Tibial nerve (tissue), 4 donors: ENCODE measurements around the gene PELI2. TPM values are rescaled to one million over a fixed set of nuclear protein-coding genes. Genes with fewer than 3 reads are reported as not detected.
A peak's percentile ranks its signal among the peaks of the same experiment; 100 is the strongest.

Experiments used
- DNase-seq, 2 donors: peaks; one replicate each; pipeline ENCODE4 v3.0.0-alpha.2; 2019; ENCODE audit warnings: low spot score in 2 of 2
- H3K27ac ChIP-seq, 4 donors: fragments of 200-600 bp; sonication (generic) in 3 of 4; one replicate each; pipeline ENCODE4 v1.5.1; 2017 to 2019; ENCODE audit warnings: mild to moderate bottlenecking in 1 of 4
- H3K27me3 ChIP-seq, 2 donors: fragments of 200-600 bp; sonication (generic) in 1 of 2; one replicate each; pipeline versions ENCODE4 v1.5.1 to v1.6.0; 2017 to 2019
- H3K36me3 ChIP-seq, 3 donors: fragments of 200-600 bp; sonication (generic); one replicate each; pipeline ENCODE4 v1.5.1; 2018 to 2019
- H3K4me1 ChIP-seq, 4 donors: fragments of 200-600 bp; sonication (generic) in 3 of 4; one replicate each; pipeline ENCODE4 v1.5.1; 2017 to 2019
- H3K4me3 ChIP-seq, 4 donors: fragments of 200-600 bp; sonication (generic) in 3 of 4; one replicate each; pipeline ENCODE4 v1.5.1; 2017 to 2019; ENCODE audit warnings: mild to moderate bottlenecking in 1 of 4, moderate library complexity in 1 of 4
- H3K9me3 ChIP-seq, 4 donors: fragments of 200-600 bp; sonication (generic) in 3 of 4; one replicate each; pipeline ENCODE4 v1.5.1; 2017 to 2019
- EP300 ChIP-seq, 2 donors: sonication (generic); formaldehyde crosslinking; IDR thresholded peaks; one replicate each; pipeline ENCODE4 v1.6.1; 2017; ENCODE audit warnings: antibody characterized with exemption in 2 of 2, mild to moderate bottlenecking in 1 of 2
- POLR2A ChIP-seq, 2 donors: fragments of 450-650 bp; IDR thresholded peaks; one replicate each; pipeline ENCODE4 v1.6.1; 2017; ENCODE audit warnings: antibody characterized with exemption in 2 of 2, mild to moderate bottlenecking in 2 of 2, moderate library complexity in 2 of 2
- WGBS, 2 donors: methylation state at CpG; one replicate each; pipeline ENCODE4 v1.1.5; 2018; 5-methylcytosine and 5-hydroxymethylcytosine counted together
- total RNA-seq, 4 donors: library from RNA; depleted of rRNA; stranded (reverse); fragments of >200 nt; gene quantifications; one replicate each; pipeline ENCODE4 v1.1.0, GENCODE V29; 2016
- TF ChIP-seq, protein P1 (sequence below), 5 experiments: fragments of 200-600 bp in 3 of 5; fragments of 450-650 bp in 2 of 5; sonication (generic) in 3 of 5; IDR thresholded peaks; one replicate each; pipeline ENCODE4 v1.5.1; 2016 to 2019; ENCODE audit warnings: antibody characterized with exemption in 5 of 5, mild to moderate bottlenecking in 3 of 5, moderate library complexity in 2 of 5

Gene PELI2
- total RNA-seq, 4 donors from 2014 or later, result 20.1 to 42.3 (median 35.1) TPM

GRCh38 chr14:56205881-56206280 lies 87.7 kb downstream of the PELI2 start:
- H3K27me3 ChIP-seq, result no peaks in the 10 kb centered on the region
- TF ChIP-seq, protein P1, sequence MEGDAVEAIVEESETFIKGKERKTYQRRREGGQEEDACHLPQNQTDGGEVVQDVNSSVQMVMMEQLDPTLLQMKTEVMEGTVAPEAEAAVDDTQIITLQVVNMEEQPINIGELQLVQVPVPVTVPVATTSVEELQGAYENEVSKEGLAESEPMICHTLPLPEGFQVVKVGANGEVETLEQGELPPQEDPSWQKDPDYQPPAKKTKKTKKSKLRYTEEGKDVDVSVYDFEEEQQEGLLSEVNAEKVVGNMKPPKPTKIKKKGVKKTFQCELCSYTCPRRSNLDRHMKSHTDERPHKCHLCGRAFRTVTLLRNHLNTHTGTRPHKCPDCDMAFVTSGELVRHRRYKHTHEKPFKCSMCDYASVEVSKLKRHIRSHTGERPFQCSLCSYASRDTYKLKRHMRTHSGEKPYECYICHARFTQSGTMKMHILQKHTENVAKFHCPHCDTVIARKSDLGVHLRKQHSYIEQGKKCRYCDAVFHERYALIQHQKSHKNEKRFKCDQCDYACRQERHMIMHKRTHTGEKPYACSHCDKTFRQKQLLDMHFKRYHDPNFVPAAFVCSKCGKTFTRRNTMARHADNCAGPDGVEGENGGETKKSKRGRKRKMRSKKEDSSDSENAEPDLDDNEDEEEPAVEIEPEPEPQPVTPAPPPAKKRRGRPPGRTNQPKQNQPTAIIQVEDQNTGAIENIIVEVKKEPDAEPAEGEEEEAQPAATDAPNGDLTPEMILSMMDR (IDR thresholded peaks at IDR 0.05), result no peak
- TF ChIP-seq POLR2A (IDR thresholded peaks at IDR 0.05) (no peak), EP300 (IDR thresholded peaks at IDR 0.05) (no peak)
- no peaks in the 10 kb centered on the region for H3K9me3 ChIP-seq
- WGBS, 2 donors, result 53 to 55% methylated on average over 2 of the region's 2 CpGs
- peaks cover 0 to 38% (median 3%) of the 10 kb centered on the region in 4 donors for H3K4me1 ChIP-seq
- H3K27ac ChIP-seq, result no peak overlapping the region
- H3K36me3 ChIP-seq, result no peaks in the 10 kb centered on the region
- no peak overlapping the region for H3K4me3 ChIP-seq
- no peak for DNase-seq

GRCh38 chr14:56206596-56206995 lies 88.4 kb downstream of the PELI2 start:
- whole genome bisulfite sequencing, 2 donors, result 14 to 15% methylated on average over 2 of the region's 2 CpGs
- no peaks in the 10 kb centered on the region for H3K27me3 ChIP-seq
- H3K4me3 ChIP-seq, result no peak overlapping the region
- peaks cover 0 to 45% (median 3%) of the 10 kb centered on the region in 4 donors for H3K4me1 ChIP-seq
- no peaks in the 10 kb centered on the region for H3K36me3 ChIP-seq
- no peak overlapping the region for H3K27ac ChIP-seq
- no peaks in the 10 kb centered on the region for H3K9me3 ChIP-seq
- TF ChIP-seq, protein P1 (IDR thresholded peaks at IDR 0.05), result no peak
- TF ChIP-seq EP300 (IDR thresholded peaks at IDR 0.05) (no peak), POLR2A (IDR thresholded peaks at IDR 0.05) (no peak)
- DNase-seq, result no peak

- no peaks in the 10 kb centered on the region for H3K9me3 ChIP-seq
- peak overlapping the region in 1 of 4 donors; percentile 9 for H3K27ac ChIP-seq
- H3K4me1 ChIP-seq, result peaks cover 0 to 52% (median 3%) of the 10 kb centered on the region in 4 donors
- no peak overlapping the region for H3K4me3 ChIP-seq
- 67 to 68% methylated on average over 3 of the region's 3 CpGs for WGBS, 2 donors
- no peak for TF ChIP-seq EP300 (IDR thresholded peaks at IDR 0.05)
- TF ChIP-seq, protein P1 (IDR thresholded peaks at IDR 0.05), result no peak
- TF ChIP-seq POLR2A (IDR thresholded peaks at IDR 0.05), result no peak
- H3K27me3 ChIP-seq, result no peaks in the 10 kb centered on the region
- DNase-seq, result no peak
- no peaks in the 10 kb centered on the region for H3K36me3 ChIP-seq
Measured at GRCh38 chr14:56207626-56208292, 89.5 kb downstream of the PELI2 start.

- no peak overlapping the region for H3K27ac ChIP-seq
- WGBS, 2 donors, result 65 to 70% methylated on average over 3 of the region's 3 CpGs
- TF ChIP-seq, protein P1 (IDR thresholded peaks at IDR 0.05), result no peak
- TF ChIP-seq POLR2A (IDR thresholded peaks at IDR 0.05) (no peak), EP300 (IDR thresholded peaks at IDR 0.05) (no peak)
- H3K4me1 ChIP-seq, result peaks cover 0 to 54% (median 3%) of the 10 kb centered on the region in 4 donors
- DNase-seq, result no peak
- no peaks in the 10 kb centered on the region for H3K36me3 ChIP-seq
- H3K9me3 ChIP-seq, result no peaks in the 10 kb centered on the region
- no peak overlapping the region for H3K4me3 ChIP-seq
- H3K27me3 ChIP-seq, result no peaks in the 10 kb centered on the region
Measured at GRCh38 chr14:56208520-56208919, 90.3 kb downstream of the PELI2 start.

GRCh38 chr14:56210571-56210970 lies 92.4 kb downstream of the PELI2 start:
- Histone ChIP-seq H3K27me3 (no peaks in the 10 kb centered on the region), H3K4me3 (no peak overlapping the region), H3K27ac (no peak overlapping the region), H3K36me3 (no peaks in the 10 kb centered on the region), H3K4me1 (peaks cover 0 to 56% (median 3%) of the 10 kb centered on the region in 4 donors), H3K9me3 (no peaks in the 10 kb centered on the region)
- TF ChIP-seq, protein P1 (IDR thresholded peaks at IDR 0.05), result no peak
- TF ChIP-seq POLR2A (IDR thresholded peaks at IDR 0.05) (no peak), EP300 (IDR thresholded peaks at IDR 0.05) (no peak)
- no peak for DNase-seq
- WGBS, 2 donors, result 75 to 86% methylated on average over 2 of the region's 2 CpGs
